ENCODE data around the gene UIMC1.

DNA sequence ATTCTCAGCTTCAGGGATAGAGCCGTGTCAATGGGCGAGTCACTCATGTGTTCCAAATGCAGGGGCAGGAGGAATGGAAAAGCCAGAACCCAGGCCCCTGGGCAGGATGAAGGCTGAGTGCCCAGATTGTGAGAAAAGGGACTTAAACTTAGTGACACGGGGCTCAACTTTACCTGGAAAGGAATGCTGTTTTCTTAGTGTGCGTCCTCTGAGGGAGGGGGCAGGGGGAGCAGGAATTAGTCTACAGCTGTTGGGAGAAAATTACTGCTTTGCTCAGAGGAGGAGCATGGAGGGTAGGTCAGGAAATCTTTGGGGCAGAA lies 122.0 kb downstream of the UIMC1 start:
- TF ChIP-seq POLR2A (IDR thresholded peaks at IDR 0.05): no peak
- no peak for TF ChIP-seq POLR2AphosphoS5 (IDR thresholded peaks at IDR 0.05)
